IMR-90 (cell line): ENCODE results near the gene MDM4. TPM values are rescaled to one million over a fixed set of nuclear protein-coding genes. Genes with fewer than 3 reads are reported as not detected.

Experiments used
- ATAC-seq: fragments of 200-7000 bp; cut with Tn5 transposase; 2 replicates; pipeline ENCODE4 v1.9.1; 2020; ENCODE audit warnings: low read depth, mild to moderate bottlenecking, moderate library complexity
- BruUV-seq: library from RNA; stranded (reverse); fragments of 400-500 nt; replicated peaks from 2 replicates; lab custom pipeline; 2021; lab: Mats Ljungman, UMichigan
- CTCF ChIA-PET: fragments of 300-600 bp; formaldehyde crosslinking; extraction: SDS; loops from one replicate; lab custom pipeline; 2021; ENCODE audit warnings: antibody characterized with exemption; lab: Yijun Ruan, JAX
- POLR2A ChIA-PET: fragments of 300-600 bp; sonication (Branson Sonifier 250); formaldehyde crosslinking; loops from one replicate; lab custom pipeline; 2022; ENCODE audit warnings: antibody characterized with exemption; ENCODE audit not compliant: unreplicated experiment; lab: Charles Lee
- DNase-seq: peaks from one replicate; pipeline ENCODE4 v3.0.0; 2013
- H2AFZ ChIP-seq: replicated peaks from 2 replicates; pipeline ENCODE3; 2013; ENCODE audit warnings: low read length, mild to moderate bottlenecking; ENCODE audit not compliant: poor library complexity
- H2AK5ac ChIP-seq: 2 replicates; pipeline ENCODE4 v1.6.1; 2013; ENCODE audit warnings: low read depth, low read length, inconsistent platforms
- H2AK9ac ChIP-seq: replicated peaks from 2 replicates; pipeline ENCODE3; 2013; ENCODE audit warnings: mild to moderate bottlenecking, low read depth, low read length, moderate library complexity; ENCODE audit not compliant: poor library complexity
- H2BK120ac ChIP-seq: 2 replicates; pipeline ENCODE4 v1.6.1; 2013; ENCODE audit warnings: low read depth, low read length, inconsistent platforms
- H2BK15ac ChIP-seq: 3 replicates; pipeline ENCODE4 v1.6.1; 2013; ENCODE audit warnings: low read depth, low read length, inconsistent platforms
- H2BK20ac ChIP-seq: 2 replicates; pipeline ENCODE4 v1.6.1; 2013; ENCODE audit warnings: low read depth, mild to moderate bottlenecking, inconsistent platforms, low read length, moderate library complexity
- H2BK5ac ChIP-seq: 2 replicates; pipeline ENCODE4 v1.6.1; 2013; ENCODE audit warnings: mild to moderate bottlenecking, low read depth, low read length, inconsistent platforms; ENCODE audit not compliant: poor library complexity, severe bottlenecking
- H3K14ac ChIP-seq: replicated peaks from 2 replicates; pipeline ENCODE4 v1.6.1; 2013; ENCODE audit warnings: low read depth, low read length, inconsistent platforms
- H3K18ac ChIP-seq: 2 replicates; pipeline ENCODE4 v1.6.1; 2013; ENCODE audit warnings: low read depth, low read length, control low read depth
- H3K23ac ChIP-seq: 2 replicates; pipeline ENCODE4 v1.6.1; 2013; ENCODE audit warnings: low read depth, low read length, inconsistent platforms
- H3K27ac ChIP-seq: 2 replicates; pipeline ENCODE4 v1.5.1; 2013; ENCODE audit warnings: mild to moderate bottlenecking, control low read depth, low read length; ENCODE audit not compliant: insufficient read depth
- H3K27me3 ChIP-seq: 2 replicates; pipeline ENCODE4 v1.6.1; 2013; ENCODE audit warnings: low read length; ENCODE audit not compliant: control insufficient read depth, insufficient read depth
- H3K36me3 ChIP-seq: 2 replicates; pipeline ENCODE4 v1.6.1; 2013; ENCODE audit warnings: low read length, mixed read lengths; ENCODE audit not compliant: control insufficient read depth, insufficient read depth
- H3K4ac ChIP-seq: 2 replicates; pipeline ENCODE4 v1.6.1; 2013; ENCODE audit warnings: low read depth, low read length, inconsistent platforms
- H3K4me1 ChIP-seq: 2 replicates; pipeline ENCODE4 v1.6.1; 2013; ENCODE audit warnings: low read length, mixed read lengths; ENCODE audit not compliant: control insufficient read depth, insufficient read depth
- H3K4me2 ChIP-seq: 2 replicates; pipeline ENCODE4 v1.6.1; 2013; ENCODE audit warnings: low read depth, mild to moderate bottlenecking, control low read depth, low read length, moderate library complexity
- H3K4me3 ChIP-seq: 2 replicates; pipeline ENCODE4 v1.5.1; 2013; ENCODE audit warnings: low read depth, mild to moderate bottlenecking, control low read depth, low read length, moderate library complexity; ENCODE audit not compliant: insufficient read depth
- H3K56ac ChIP-seq: 2 replicates; pipeline ENCODE4 v1.6.1; 2013; ENCODE audit warnings: low read length, inconsistent platforms; ENCODE audit not compliant: insufficient read depth; ENCODE audit errors: extremely low read depth
- H3K79me1 ChIP-seq, 2 experiments: 2 replicates each; pipeline ENCODE4 v1.6.1; 2013; ENCODE audit warnings: low read length in 2 of 2, inconsistent platforms in 1 of 2, low read depth in 1 of 2
- H3K9ac ChIP-seq: 2 replicates; pipeline ENCODE4 v1.6.1; 2013; ENCODE audit warnings: low read depth, low read length, control low read depth
- H3K9me1 ChIP-seq: 2 replicates; pipeline ENCODE4 v1.6.1; 2013; ENCODE audit warnings: low read length, inconsistent platforms; ENCODE audit not compliant: insufficient read depth
- H3K9me3 ChIP-seq: 2 replicates; pipeline ENCODE4 v1.6.1; 2013; ENCODE audit warnings: low read length; ENCODE audit not compliant: control insufficient read depth, insufficient read depth
- H4K20me1 ChIP-seq: 2 replicates; pipeline ENCODE4 v1.6.1; 2013; ENCODE audit warnings: low read length, inconsistent platforms; ENCODE audit not compliant: insufficient read depth
- H4K5ac ChIP-seq: 2 replicates; pipeline ENCODE4 v1.6.1; 2013; ENCODE audit warnings: mild to moderate bottlenecking, low read depth, low read length, control low read depth
- H4K8ac ChIP-seq, 2 experiments: 2 replicates each; pipeline ENCODE4 v1.6.1; 2013; ENCODE audit warnings: low read depth in 2 of 2, low read length in 2 of 2, control low read depth in 1 of 2, inconsistent platforms in 1 of 2
- H4K91ac ChIP-seq: 2 replicates; pipeline ENCODE4 v1.6.1; 2013; ENCODE audit warnings: low read depth, low read length, inconsistent platforms; ENCODE audit not compliant: insufficient read depth
- BHLHE40 ChIP-seq: fragments of 150-350 bp; IDR thresholded peaks from 2 replicates; pipeline ENCODE4 v1.6.1; 2016; ENCODE audit warnings: mild to moderate bottlenecking, low read depth, low read length
- NFE2L2 ChIP-seq: fragments of 150-350 bp; IDR thresholded peaks from 2 replicates; pipeline ENCODE4 v1.6.1; 2016; ENCODE audit warnings: low read depth, mild to moderate bottlenecking, low read length
- whole genome bisulfite sequencing, 2 experiments: methylation state at CpG; one replicate each; pipeline versions ENCODE4 v1.1.5 to v1.1.7; 2013; ENCODE audit warnings: missing lambda C conversion rate in 2 of 2; ENCODE audit not compliant: insufficient read length in 1 of 2; ENCODE audit errors: extremely low coverage in 2 of 2; 5-methylcytosine and 5-hydroxymethylcytosine counted together
- dilution Hi-C: fragments of 300-500 bp; cut with HindIII; formaldehyde crosslinking; loops from one replicate; pipeline ENCODE4 v1.14.3; 2018; ENCODE audit warnings: low sequenced_read_pairs; ENCODE audit not compliant: unreplicated experiment
- in situ Hi-C: fragments of 300-500 bp; cut with MboI; formaldehyde crosslinking; loops from 3 replicates; pipeline ENCODE4 v1.14.3; 2019; ENCODE audit warnings: low sequenced_read_pairs, inconsistent platforms, mixed read lengths
- intact Hi-C: fragments of 100-400 bp; cut with micrococcal nuclease; formaldehyde crosslinking; loops from 2 replicates; pipeline ENCODE4 v1.10.0; 2022
- polyA plus RNA-seq, 3 experiments: library from polyadenylated mRNA; depleted of rRNA; stranded (reverse); fragments of >200 nt; gene quantifications; 2 replicates each; pipeline ENCODE4 v1.2.3, GENCODE V29; 2012; ENCODE audit warnings: low replicate concordance in 1 of 3
- total RNA-seq: library from RNA; depleted of rRNA; stranded (reverse); fragments of >200 nt; gene quantifications from 2 replicates; pipeline ENCODE4 v1.2.3, GENCODE V29; 2012

Gene MDM4
- total and polyA plus RNA-seq, 2 of the 4 experiments (the other 2 are of a cell fraction), result 7.4 to 20.1 TPM

- TF ChIP-seq BHLHE40 (peak; percentile 25; the same call in 1 of the 2 replicates), NFE2L2 (no peak)
- Histone ChIP-seq H4K5ac (peak overlapping the region; percentile 69), H3K27me3 (no peaks in the 10 kb centered on the region), H3K27ac (peak overlapping the region; percentile 49), H3K23ac (peak overlapping the region; percentile 96), H2AFZ (peak overlapping the region; percentile 94), H3K9me1 (0 out of 2 replicates have a peak, but pooled peaks cover 3% of the 10 kb centered on the region), H3K14ac (peak overlapping the region; percentile 95), H3K9ac (peak overlapping the region; percentile 76), H2AK9ac (peak overlapping the region; percentile 88), H3K4me3 (peak overlapping the region; percentile 48), H4K20me1 (peaks cover 3% of the 10 kb centered on the region; the same call in 1 of the 2 replicates), H2BK15ac (peak overlapping the region; percentile 46; the same call in 1 of the 3 replicates), H3K18ac (peak overlapping the region; percentile 28), H3K4ac (peak overlapping the region; percentile 91), H3K36me3 (no peaks in the 10 kb centered on the region), H4K8ac (peak overlapping the region; percentile 48 to 94; a peak in 3 of 4 replicates), H2BK120ac (peak overlapping the region; percentile 84), H2BK5ac (peak overlapping the region; percentile 98), H3K4me1 (no peaks in the 10 kb centered on the region), H2AK5ac (no peak overlapping the region), H3K9me3 (no peaks in the 10 kb centered on the region), H3K4me2 (peak overlapping the region; percentile 61), H2BK20ac (peak overlapping the region; percentile 78), H3K56ac (peak overlapping the region; percentile 97), H4K91ac (peak overlapping the region; percentile 90), H3K79me1 (no peaks in the 10 kb centered on the region)
- in situ Hi-C loops, result no loop called here
- dilution Hi-C loops, result no loop called here
- ATAC-seq (peak; percentile 19), DNase-seq (peak; percentile 22)
- CTCF ChIA-PET, result interaction anchor here (1.2 to 2.7 kb wide), 3 partner anchors 61 to 299 kb away, joined by 3 to 9 read pairs (median 8); no protein-coding TSS in a partner anchor
- 0% methylated on average over 6 of the region's 22 CpGs; no CpG with 5 or more reads in 1 of the 2 experiments for WGBS, 2 experiments
- BruUV-seq, result no TSS peak
- POLR2A ChIA-PET, result interaction anchor here (1.6 kb wide), 1 partner anchor 9 kb away, joined by 9 read pairs; the partner anchor contains the start of gene MDM4
- intact Hi-C loops, result loop anchor here (2.0 kb wide), 1 partner anchor 299 kb away; no protein-coding TSS in a partner anchor
Measured at GRCh38 chr1:204507317-204508105, 8.7 kb upstream of the MDM4 start.
